ENCODE results near the gene PRR11.

GRCh38 chr17:59220328-59221158 lies 65.0 kb downstream of the PRR11 start, which contains the start of gene GDPD1:
- TF ChIP-seq EZH2 (IDR thresholded peaks at IDR 0.05) = no peak
- TF ChIP-seq POLR2AphosphoS5 (IDR thresholded peaks at IDR 0.05; ENCODE audit: borderline replicate concordance, low read depth, low read length) = peak; percentile 84
- no peak for TF ChIP-seq FOXP2 (optimal IDR thresholded peaks at IDR 0.05; ENCODE audit: control extremely low read depth, extremely low read length, insufficient read depth)
